Loucy (cell line): ENCODE results near the gene L3MBTL4.
"Not testable (repeated sequence)": the region's sequence is repeated elsewhere in the genome, so short reads cannot be mapped to it uniquely, and the experiment has no call there.

Experiments
- H2AFZ ChIP-seq: fragments of 200-600 bp; sonication (generic); 2 replicates; pipeline ENCODE4 v1.6.0; 2016; ENCODE audit warnings: antibody characterized with exemption, mild to moderate bottlenecking, low read length, moderate library complexity
- H3F3A ChIP-seq: fragments of 200-600 bp; 2 replicates; pipeline ENCODE4 v1.6.0; 2016; ENCODE audit warnings: antibody characterized with exemption, low read depth, mild to moderate bottlenecking
- H3K27me3 ChIP-seq: fragments of 200-600 bp; sonication (generic); 2 replicates; pipeline ENCODE4 v1.6.1; 2014; ENCODE audit warnings: low read length, mild to moderate bottlenecking; ENCODE audit not compliant: insufficient read depth, poor library complexity, severe bottlenecking
- H3K36me3 ChIP-seq: fragments of 200-600 bp; sonication (generic); 2 replicates; pipeline ENCODE4 v1.6.1; 2016; ENCODE audit warnings: low read length; ENCODE audit not compliant: insufficient read depth
- H3K4me1 ChIP-seq: fragments of 200-600 bp; sonication (generic); 2 replicates; pipeline ENCODE4 v1.5.1; 2014; ENCODE audit warnings: low read length, mild to moderate bottlenecking; ENCODE audit not compliant: insufficient read depth, poor library complexity, severe bottlenecking
- H3K4me2 ChIP-seq: fragments of 200-600 bp; sonication (generic); 2 replicates; pipeline ENCODE4 v1.6.0; 2014; ENCODE audit warnings: antibody characterized with exemption, low read length, low read depth, mild to moderate bottlenecking; ENCODE audit not compliant: poor library complexity, severe bottlenecking
- H3K4me3 ChIP-seq: fragments of 200-600 bp; sonication (generic); 2 replicates; pipeline ENCODE4 v1.5.1; 2014; ENCODE audit warnings: low read length, mild to moderate bottlenecking, mixed read lengths; ENCODE audit not compliant: poor library complexity, severe bottlenecking
- H3K79me2 ChIP-seq: fragments of 200-600 bp; sonication (generic); 2 replicates; pipeline ENCODE4 v1.6.1; 2014; ENCODE audit warnings: low read length; ENCODE audit not compliant: insufficient read depth
- H3K9ac ChIP-seq: fragments of 200-600 bp; sonication (generic); 2 replicates; pipeline ENCODE4 v1.6.0; 2014; ENCODE audit warnings: mild to moderate bottlenecking, low read depth, low read length, moderate library complexity; ENCODE audit not compliant: poor library complexity, severe bottlenecking
- H3K9me2 ChIP-seq: fragments of 200-600 bp; sonication (generic); replicated peaks from 2 replicates; pipeline ENCODE4 v1.6.1; 2016; ENCODE audit warnings: low read depth, low read length, mixed read lengths
- H3K9me3 ChIP-seq: fragments of 200-600 bp; sonication (generic); 2 replicates; pipeline ENCODE4 v1.6.1; 2014; ENCODE audit warnings: mild to moderate bottlenecking, antibody characterized with exemption, low read length, low read depth; ENCODE audit not compliant: insufficient read depth
- H4K20me1 ChIP-seq: fragments of 200-600 bp; sonication (generic); 2 replicates; pipeline ENCODE4 v1.6.0; 2014; ENCODE audit warnings: antibody characterized with exemption, low read length, mild to moderate bottlenecking; ENCODE audit not compliant: insufficient read depth, poor library complexity, severe bottlenecking
- EZH2phosphoT487 ChIP-seq: fragments of 200-600 bp; IDR thresholded peaks from 2 replicates; pipeline ENCODE4 v1.6.1; 2018; ENCODE audit warnings: antibody characterized with exemption, mild to moderate bottlenecking, moderate library complexity, borderline replicate concordance
- TF ChIP-seq, protein P1 (sequence below): fragments of 200-600 bp; sonication (generic); conservative IDR thresholded peaks from 2 replicates; pipeline ENCODE4 v1.5.1; 2014; ENCODE audit warnings: mild to moderate bottlenecking, antibody characterized with exemption, low read length

L3MBTL4 gene

DNA sequence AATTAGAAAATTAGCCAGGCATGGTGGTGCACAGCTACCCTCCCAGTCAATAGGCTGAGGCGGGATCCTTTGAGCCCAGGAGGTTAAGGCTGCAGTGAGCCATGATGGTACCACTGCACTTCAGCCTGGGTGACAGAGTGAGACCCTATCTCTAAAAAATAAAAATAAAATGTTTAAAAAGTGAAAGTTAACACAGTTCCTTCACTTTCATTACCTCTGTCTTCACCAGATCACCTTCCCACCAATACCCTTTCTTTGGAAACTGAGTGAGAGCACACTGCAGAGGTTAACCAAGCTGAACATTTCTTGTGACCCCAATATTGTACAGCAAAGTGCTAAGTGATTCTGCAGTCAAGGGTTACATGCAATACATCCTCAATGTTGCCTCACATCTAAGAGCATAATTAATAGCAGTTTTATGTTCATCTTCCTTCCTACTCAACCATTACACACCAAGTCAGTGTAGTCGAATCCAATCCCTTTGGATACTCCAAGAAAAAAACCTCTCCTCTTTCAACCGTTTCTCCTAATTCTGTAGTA lies 1.7 kb downstream of the L3MBTL4 start:
- Histone ChIP-seq H3K9me3 (peaks cover 3% of the 10 kb centered on the region; the same call in 1 of the 2 replicates), H3F3A (no peaks in the 10 kb centered on the region), H3K4me3 (no peak overlapping the region), H3K9me2 (no peaks in the 10 kb centered on the region), H2AFZ (no peak overlapping the region), H3K9ac (no peak overlapping the region), H3K4me2 (no peak overlapping the region), H4K20me1 (no peaks in the 10 kb centered on the region), H3K27me3 (no peaks in the 10 kb centered on the region), H3K36me3 (no peaks in the 10 kb centered on the region), H3K79me2 (no peaks in the 10 kb centered on the region), H3K4me1 (no peaks in the 10 kb centered on the region)
- TF ChIP-seq, protein P1, sequence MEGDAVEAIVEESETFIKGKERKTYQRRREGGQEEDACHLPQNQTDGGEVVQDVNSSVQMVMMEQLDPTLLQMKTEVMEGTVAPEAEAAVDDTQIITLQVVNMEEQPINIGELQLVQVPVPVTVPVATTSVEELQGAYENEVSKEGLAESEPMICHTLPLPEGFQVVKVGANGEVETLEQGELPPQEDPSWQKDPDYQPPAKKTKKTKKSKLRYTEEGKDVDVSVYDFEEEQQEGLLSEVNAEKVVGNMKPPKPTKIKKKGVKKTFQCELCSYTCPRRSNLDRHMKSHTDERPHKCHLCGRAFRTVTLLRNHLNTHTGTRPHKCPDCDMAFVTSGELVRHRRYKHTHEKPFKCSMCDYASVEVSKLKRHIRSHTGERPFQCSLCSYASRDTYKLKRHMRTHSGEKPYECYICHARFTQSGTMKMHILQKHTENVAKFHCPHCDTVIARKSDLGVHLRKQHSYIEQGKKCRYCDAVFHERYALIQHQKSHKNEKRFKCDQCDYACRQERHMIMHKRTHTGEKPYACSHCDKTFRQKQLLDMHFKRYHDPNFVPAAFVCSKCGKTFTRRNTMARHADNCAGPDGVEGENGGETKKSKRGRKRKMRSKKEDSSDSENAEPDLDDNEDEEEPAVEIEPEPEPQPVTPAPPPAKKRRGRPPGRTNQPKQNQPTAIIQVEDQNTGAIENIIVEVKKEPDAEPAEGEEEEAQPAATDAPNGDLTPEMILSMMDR: no peak
- TF ChIP-seq EZH2phosphoT487: no peak

GRCh38 chr18:6411382-6411781 lies 3.3 kb downstream of the L3MBTL4 start:
- Histone ChIP-seq H4K20me1 (no peaks in the 10 kb centered on the region), H3K4me2 (no peak overlapping the region), H3K9ac (no peak overlapping the region), H3K9me2 (no peaks in the 10 kb centered on the region), H3K9me3 (peaks cover 3% of the 10 kb centered on the region; the same call in 1 of the 2 replicates), H3K4me3 (no peak overlapping the region), H3F3A (no peaks in the 10 kb centered on the region), H3K4me1 (no peaks in the 10 kb centered on the region), H3K36me3 (no peaks in the 10 kb centered on the region), H2AFZ (no peak overlapping the region), H3K27me3 (no peaks in the 10 kb centered on the region), H3K79me2 (no peaks in the 10 kb centered on the region)
- TF ChIP-seq, protein P1: no peak

DNA sequence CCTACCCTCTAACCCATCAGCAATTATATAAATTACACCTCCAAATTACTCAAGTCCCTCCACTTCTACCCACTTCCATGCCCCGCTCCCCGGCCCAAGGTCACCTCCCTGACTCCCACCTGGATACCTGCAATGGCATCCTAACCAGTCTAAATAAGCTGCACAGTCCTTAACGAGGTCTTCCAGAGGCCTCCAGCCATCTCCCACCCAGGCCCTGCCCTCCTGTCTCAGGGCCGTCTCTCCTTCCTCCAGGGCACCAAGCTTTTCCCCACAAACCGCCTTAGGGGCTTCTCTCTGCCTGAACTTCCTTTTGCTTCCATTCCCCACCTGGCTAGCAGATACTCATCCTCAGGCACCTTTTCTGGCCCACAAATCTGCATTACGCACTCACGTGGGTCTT lies 4.8 kb downstream of the L3MBTL4 start:
- Histone ChIP-seq H4K20me1 (no peaks in the 10 kb centered on the region), H3K36me3 (no peaks in the 10 kb centered on the region), H3K9me3 (peaks cover 3% of the 10 kb centered on the region; the same call in 1 of the 2 replicates), H3K4me2 (no peak overlapping the region), H3F3A (no peaks in the 10 kb centered on the region), H3K4me1 (no peaks in the 10 kb centered on the region), H3K4me3 (no peak overlapping the region), H3K9me2 (no peaks in the 10 kb centered on the region), H3K27me3 (no peaks in the 10 kb centered on the region), H2AFZ (no peak overlapping the region), H3K9ac (no peak overlapping the region), H3K79me2 (no peaks in the 10 kb centered on the region)
- TF ChIP-seq EZH2phosphoT487: no peak

- H3F3A ChIP-seq, H3K36me3 ChIP-seq, H3K79me2 ChIP-seq, H2AFZ ChIP-seq, H3K27me3 ChIP-seq, H3K9me2 ChIP-seq, H3K4me1 ChIP-seq, H3K9me3 ChIP-seq, H3K4me2 ChIP-seq, H3K9ac ChIP-seq, H4K20me1 ChIP-seq, H3K4me3 ChIP-seq: not testable (repeated sequence)
These were observed 6.2 kb downstream of the L3MBTL4 start for GRCh38 chr18:6408543-6408942.
